HL-60/S4 treated with phorbol 12-myristate 13-acetate at 8.2 ng/mL for 4 days and 3 days (cell line): Measurements from ENCODE around the gene IL1RAPL2.
"Not testable (repeated sequence)": the region's sequence is repeated elsewhere in the genome, so short reads cannot be mapped to it uniquely, and the experiment has no call there.

Experiments
- in situ Hi-C: fragments of 300-500 bp; cut with MboI; formaldehyde crosslinking; loops from 2 replicates; pipeline ENCODE4 v1.15.0; 2022; ENCODE audit warnings: low sequenced_read_pairs

Gene IL1RAPL2

GRCh38 chrX:104842646-104843045, 276.6 kb downstream of the IL1RAPL2 start:
- in situ Hi-C loops: no loop called here

GRCh38 chrX:104852241-104852640, 286.2 kb downstream of the IL1RAPL2 start:
- in situ Hi-C loops: no loop called here

GRCh38 chrX:104854188-104854587, 288.2 kb downstream of the IL1RAPL2 start:
- in situ Hi-C loops: no loop called here

GRCh38 chrX:104854790-104855340, 288.9 kb downstream of the IL1RAPL2 start:
- in situ Hi-C loops: no loop called here

GRCh38 chrX:104863466-104863865, 297.5 kb downstream of the IL1RAPL2 start:
- in situ Hi-C loops: no loop called here

- in situ Hi-C loops: no loop called here
Observed at GRCh38 chrX:104864296-104864695, 298.3 kb downstream of the IL1RAPL2 start.

DNA sequence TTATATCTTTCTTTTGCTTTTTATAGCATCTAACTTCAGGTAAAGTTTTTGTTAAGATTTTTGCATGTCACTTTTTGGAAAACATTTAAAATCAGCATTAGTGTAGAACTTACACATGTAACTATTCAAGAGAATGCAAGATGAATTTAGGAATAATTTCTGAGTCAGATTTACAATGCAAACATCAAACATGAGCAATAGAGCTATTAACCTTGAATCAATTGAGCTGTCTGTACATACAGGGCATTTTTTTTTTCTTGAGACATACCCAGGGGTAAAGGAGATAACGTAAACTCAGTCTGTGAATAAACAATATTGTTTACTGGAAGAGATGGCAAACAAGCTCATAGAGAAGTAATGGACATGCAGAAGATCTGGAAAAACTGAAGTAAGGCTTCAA, 311.5 kb downstream of the IL1RAPL2 start:
- in situ Hi-C loops: no loop called here

DNA sequence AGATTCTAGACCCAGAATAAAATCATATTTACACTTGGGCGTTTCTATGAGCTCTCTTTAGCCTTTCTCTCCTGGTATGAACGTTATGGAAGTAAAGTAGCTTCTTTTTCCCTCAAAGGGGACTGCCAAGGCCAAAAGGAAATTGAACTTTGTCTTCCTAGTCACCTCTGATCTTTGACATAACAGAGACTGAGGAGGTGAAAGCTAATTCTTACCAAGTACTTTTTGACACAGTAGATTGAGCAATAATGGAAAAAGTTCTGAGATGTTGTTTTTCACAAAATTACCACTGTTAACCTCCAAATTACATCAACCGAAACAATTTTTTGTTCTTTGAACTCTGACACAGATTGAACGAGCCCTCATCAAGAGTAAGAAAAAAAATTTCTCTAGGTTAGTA, 336.1 kb downstream of the IL1RAPL2 start:
- in situ Hi-C loops: no loop called here

DNA sequence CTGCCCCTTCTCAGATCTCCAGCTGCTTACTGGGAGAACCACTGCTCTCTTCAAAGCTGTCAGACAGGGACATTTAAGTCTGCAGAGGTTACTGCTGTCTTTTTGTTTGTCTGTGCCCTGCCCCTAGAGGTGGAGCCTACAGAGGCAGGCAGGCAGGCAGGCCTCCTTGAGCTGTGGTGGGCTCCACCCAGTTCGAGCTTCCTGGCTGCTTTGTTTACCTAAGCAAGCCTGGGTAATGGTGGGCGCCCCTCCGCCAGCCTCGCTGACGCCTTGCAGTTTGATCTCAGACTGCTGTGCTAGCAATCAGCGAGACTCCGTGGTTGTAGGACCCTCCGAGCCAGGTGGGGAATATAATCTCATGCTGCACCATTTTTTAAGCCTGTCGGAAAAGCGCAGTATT, 343.7 kb downstream of the IL1RAPL2 start:
- in situ Hi-C loops: not testable (repeated sequence)

DNA sequence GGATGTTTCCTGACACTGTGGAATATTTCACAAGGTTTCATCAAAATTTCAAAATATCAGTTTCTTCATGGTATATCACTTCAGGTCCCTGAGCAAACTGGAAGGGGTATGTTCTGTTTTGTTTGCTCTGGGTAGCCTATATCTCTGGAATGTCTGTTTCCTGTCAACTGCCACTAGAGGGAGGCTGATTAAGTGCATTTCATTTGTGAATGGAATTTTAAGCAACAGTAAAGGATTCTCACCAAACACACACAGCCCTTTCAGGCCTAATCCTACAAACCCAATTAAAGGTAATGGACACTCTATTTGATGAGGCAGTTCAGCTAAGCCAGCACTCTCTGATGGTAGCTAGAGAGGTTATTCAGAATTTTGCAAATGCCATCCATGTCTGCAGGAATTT, 347.3 kb downstream of the IL1RAPL2 start:
- in situ Hi-C loops: no loop called here

GRCh38 chrX:104914686-104915085, 348.7 kb downstream of the IL1RAPL2 start:
- in situ Hi-C loops: not testable (repeated sequence)

- in situ Hi-C loops: no loop called here
Observed at GRCh38 chrX:104918122-104918521, 352.1 kb downstream of the IL1RAPL2 start.

DNA sequence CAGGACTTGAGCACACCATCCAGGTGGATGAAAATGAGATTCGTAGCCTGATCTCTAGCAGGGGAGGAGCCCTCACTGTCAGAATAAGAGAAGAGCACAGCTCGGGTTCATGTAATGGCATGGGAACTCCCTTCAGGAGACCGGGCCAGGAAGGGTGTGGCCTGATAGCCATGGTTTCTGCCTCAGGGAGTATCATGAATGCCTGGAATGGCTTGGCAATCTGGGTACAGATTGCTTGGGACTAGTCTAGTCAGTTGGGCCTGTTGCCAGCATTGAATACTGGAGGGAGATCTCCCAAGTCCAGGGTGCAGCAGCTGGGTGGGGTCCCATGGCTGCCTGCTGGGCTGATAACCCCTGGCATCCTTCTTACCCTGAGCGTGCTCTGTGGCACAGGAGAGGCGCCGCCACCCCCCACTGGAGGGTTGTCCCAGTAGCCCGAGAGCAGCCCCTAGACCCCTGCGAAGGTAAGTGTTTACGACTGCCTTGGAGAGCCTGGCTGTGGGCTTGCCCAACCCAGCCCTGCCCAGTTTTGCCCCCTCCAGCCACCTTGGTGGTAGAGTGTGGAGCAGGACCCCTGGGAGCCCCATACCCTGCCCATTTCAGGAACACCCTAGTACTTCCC, 355.7 kb downstream of the IL1RAPL2 start:
- in situ Hi-C loops: no loop called here

DNA sequence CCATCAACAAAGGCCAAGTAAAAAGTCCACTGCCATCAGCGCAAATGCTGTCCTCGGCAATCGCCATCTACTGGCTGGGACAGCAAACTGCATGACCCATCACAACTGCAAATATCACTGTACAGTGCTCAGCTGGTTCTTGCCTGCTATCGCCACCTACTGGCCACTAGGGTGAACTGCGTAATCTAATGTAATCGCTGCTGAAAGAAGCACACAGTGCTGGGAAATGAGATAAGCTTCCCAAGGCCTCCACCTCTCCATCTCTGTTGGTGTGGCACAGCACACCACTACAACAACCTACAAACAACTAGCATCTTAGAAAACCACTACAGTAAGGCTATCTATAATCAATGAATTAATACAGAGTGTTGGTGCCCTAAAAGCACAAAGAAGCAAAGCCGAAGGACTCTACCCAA, 356.2 kb downstream of the IL1RAPL2 start:
- in situ Hi-C loops: no loop called here

GRCh38 chrX:104929324-104929723, 363.3 kb downstream of the IL1RAPL2 start:
- in situ Hi-C loops: no loop called here

DNA sequence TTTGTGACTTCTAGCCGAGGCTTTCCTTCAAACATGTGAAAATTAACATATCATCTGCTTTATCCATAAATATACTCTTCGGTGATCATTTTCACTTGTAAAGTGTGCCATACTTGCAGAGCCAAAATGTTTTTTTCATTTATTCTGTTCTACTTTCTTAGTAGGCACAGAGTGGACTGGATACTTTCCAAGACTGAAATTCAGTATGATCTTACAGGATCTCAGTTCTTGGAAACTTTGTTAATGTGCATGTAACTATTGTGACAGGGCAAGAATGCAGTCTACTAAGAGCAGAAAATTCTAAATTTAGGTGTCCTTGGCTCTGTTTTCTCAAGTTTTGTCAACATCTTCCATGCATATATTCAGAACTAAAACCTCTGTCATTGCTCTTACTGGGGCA, 369.6 kb downstream of the IL1RAPL2 start:
- in situ Hi-C loops: no loop called here

DNA sequence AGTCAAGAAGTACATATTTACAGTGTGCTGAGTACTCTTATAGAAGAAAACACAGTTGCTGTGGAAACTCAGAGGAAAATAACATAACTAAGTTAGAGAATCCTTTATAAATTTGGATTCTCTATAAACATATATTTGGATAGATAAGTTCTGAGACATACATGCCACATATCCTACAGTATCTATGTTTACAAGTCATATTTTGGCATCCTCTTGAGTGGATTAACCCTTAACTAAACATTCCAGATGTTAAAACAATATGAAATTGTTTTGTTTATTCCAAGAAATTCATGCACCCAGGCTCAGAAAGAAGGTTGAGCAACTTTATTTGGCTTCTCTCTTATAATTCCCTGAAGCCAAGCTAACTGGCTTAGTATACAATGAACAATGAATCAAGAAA, 387.3 kb downstream of the IL1RAPL2 start:
- in situ Hi-C loops: no loop called here

DNA sequence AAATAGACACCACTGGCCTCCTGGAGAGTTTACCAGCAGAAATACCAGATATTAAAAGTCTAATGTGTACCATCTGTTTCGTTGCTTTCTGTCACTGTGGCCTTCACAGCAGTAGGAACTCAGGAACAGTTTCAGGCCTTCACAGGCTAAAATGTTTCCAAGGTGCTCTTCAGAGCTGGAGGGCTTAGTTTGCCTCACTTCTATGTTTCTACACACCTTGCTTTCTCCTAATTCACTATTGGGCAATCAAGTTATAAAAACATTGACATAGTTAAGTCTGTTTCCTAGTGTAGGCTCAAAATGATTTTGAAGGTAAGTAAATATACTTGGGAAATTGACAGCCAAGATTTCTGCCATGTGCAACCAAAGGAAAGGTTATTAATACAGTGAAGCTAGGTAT, 395.9 kb downstream of the IL1RAPL2 start:
- in situ Hi-C loops: no loop called here

GRCh38 chrX:104968241-104968640, 402.2 kb downstream of the IL1RAPL2 start:
- in situ Hi-C loops: no loop called here

DNA sequence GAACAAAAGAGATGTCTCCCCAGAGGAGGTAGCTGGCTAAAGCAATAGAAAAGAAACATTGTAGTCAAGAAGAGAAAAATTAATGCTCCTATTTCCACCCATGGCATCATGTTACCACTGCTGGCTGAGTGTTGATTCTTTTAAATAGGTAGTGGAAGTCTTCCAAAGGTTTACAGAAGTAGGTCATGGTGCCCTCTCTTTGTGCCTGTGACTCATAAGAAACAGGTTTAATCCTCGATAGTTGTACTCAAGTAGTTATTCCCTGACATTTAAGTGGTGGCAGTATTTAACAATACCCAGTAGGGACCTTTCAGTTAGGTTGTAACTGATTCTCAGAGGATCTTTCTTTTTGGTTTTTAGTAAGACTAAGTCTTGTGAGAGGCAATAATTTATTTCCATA, 406.7 kb downstream of the IL1RAPL2 start:
- in situ Hi-C loops: no loop called here

DNA sequence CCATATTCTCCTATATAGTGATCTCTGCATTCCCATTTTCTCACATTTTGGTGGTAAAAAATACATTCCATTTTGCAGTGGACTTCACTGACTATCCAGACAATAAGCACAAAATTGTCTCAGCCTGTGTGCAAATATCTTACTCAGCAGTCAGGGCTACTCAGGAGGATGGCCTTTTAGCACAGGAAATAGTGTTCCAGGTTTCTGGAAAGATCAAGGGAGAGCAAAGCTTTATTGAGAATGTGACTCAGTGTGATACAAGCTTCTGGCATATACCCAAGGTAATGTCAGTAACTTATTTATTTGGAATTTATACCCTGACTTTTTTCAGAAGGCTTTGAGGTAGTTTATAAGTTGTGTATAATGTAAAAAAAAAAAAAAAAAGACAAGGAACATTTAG, 421.1 kb downstream of the IL1RAPL2 start:
- in situ Hi-C loops: no loop called here

GRCh38 chrX:104988038-104988437, 422.0 kb downstream of the IL1RAPL2 start:
- in situ Hi-C loops: no loop called here

DNA sequence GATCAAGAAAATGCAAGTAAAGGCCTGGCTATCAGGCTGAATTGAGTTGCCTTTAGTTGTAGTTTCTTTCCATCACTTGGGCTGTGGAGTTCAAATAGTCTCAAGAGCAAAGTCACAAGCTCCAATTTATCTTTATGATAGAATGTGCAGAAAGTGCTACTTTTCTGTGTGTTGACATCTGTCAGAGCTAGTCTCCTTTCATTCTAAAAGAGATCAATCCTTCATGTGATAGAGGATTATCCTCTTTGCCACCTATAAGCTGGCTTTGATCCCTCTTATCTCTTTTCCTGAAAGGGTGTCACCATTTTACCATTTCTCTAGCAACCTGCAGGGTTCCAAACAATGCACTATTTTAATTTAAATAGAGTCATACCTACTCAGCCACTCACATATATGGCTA, 429.5 kb downstream of the IL1RAPL2 start:
- in situ Hi-C loops: no loop called here
